Thyroid gland (tissue), 4 donors: Measurements from ENCODE around the gene CCDC9.

Experiments
- POLR2A ChIP-seq, 2 donors: fragments of 450-650 bp; IDR thresholded peaks; one replicate each; pipeline ENCODE4 v1.6.1; 2017; ENCODE audit warnings: antibody characterized with exemption in 2 of 2, mild to moderate bottlenecking in 2 of 2, moderate library complexity in 1 of 2
- TF ChIP-seq, protein P1 (sequence below), 6 experiments: fragments of 200-600 bp in 3 of 6; fragments of 450-650 bp in 3 of 6; sonication (generic) in 3 of 6; IDR thresholded peaks; one replicate each; pipeline ENCODE4 v1.5.1; 2016 to 2019; ENCODE audit warnings: antibody characterized with exemption in 6 of 6, mild to moderate bottlenecking in 2 of 6, inconsistent platforms in 1 of 6, moderate library complexity in 1 of 6

DNA sequence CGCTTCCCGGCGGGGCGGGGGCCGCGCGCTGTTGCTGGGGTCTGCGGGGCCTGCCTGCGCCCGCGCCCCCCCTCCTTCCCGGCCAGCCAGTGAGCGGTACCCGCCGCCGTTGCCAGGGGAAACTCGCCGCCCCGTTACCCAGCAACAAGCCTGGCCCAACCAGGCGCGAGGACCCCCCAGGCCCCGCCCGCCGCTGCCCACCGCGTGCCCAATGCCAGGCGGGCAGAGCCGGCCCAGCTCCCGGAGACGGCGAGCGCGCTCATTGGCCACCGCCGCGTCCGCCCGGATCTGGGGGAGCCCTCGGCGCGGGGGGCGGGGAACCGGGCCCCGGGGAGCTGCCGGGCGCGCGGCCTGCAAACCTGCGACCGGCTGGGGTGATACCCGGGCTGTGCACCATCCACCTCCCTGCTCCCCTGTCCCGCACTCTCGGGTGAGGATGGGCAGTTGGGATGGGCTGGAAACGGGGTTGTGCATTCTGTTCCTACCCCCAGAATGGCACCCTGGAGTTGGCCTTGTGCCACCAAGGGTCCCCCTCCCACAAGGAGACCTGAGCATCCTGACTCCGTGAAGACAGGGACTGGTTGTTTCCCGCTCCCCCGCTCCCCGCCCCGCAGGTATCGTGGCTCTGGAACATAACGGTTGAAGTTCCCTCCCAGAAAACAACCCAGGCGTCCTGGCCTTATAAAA is 16.6 kb upstream of the CCDC9 start:
- TF ChIP-seq, protein P1, sequence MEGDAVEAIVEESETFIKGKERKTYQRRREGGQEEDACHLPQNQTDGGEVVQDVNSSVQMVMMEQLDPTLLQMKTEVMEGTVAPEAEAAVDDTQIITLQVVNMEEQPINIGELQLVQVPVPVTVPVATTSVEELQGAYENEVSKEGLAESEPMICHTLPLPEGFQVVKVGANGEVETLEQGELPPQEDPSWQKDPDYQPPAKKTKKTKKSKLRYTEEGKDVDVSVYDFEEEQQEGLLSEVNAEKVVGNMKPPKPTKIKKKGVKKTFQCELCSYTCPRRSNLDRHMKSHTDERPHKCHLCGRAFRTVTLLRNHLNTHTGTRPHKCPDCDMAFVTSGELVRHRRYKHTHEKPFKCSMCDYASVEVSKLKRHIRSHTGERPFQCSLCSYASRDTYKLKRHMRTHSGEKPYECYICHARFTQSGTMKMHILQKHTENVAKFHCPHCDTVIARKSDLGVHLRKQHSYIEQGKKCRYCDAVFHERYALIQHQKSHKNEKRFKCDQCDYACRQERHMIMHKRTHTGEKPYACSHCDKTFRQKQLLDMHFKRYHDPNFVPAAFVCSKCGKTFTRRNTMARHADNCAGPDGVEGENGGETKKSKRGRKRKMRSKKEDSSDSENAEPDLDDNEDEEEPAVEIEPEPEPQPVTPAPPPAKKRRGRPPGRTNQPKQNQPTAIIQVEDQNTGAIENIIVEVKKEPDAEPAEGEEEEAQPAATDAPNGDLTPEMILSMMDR (IDR thresholded peaks at IDR 0.05), result no peak
- TF ChIP-seq POLR2A (IDR thresholded peaks at IDR 0.05), result no peak
